Endometrial microvascular endothelial cells (primary cell): Measurements from ENCODE around the gene PSPC1. TPM values are rescaled to one million over a fixed set of nuclear protein-coding genes. Genes with fewer than 3 reads are reported as not detected.

Experiments
- in situ Hi-C: cut with HindIII; loops from 2 replicates; pipeline ENCODE4 v1.10.0; 2017; ENCODE audit warnings: low sequenced_read_pairs, low pct_unique_long_range_greater_than_20kb; ENCODE audit errors: inconsistent ontology term
- total RNA-seq: library from RNA; depleted of rRNA; stranded (reverse); fragments of >200 nt; gene quantifications from one replicate; pipeline ENCODE4 v1.2.3, GENCODE V29; 2015; ENCODE audit errors: inconsistent ontology term

Gene PSPC1
- total RNA-seq, 1 donor from 2014 or later, result 61.0 TPM

- in situ Hi-C loops, result no loop called here
Measured at GRCh38 chr13:19685437-19685836, 97.3 kb downstream of the PSPC1 start.

GRCh38 chr13:19685034-19685433 is 97.7 kb downstream of the PSPC1 start:
- in situ Hi-C loops, result no loop called here

- in situ Hi-C loops, result no loop called here
Measured at GRCh38 chr13:19681517-19681916, 101.2 kb downstream of the PSPC1 start.

- in situ Hi-C loops, result no loop called here
Measured at GRCh38 chr13:19680751-19681150, 102.0 kb downstream of the PSPC1 start.

GRCh38 chr13:19676168-19676567 is 106.6 kb downstream of the PSPC1 start:
- in situ Hi-C loops, result no loop called here

GRCh38 chr13:19674898-19675297 is 107.8 kb downstream of the PSPC1 start:
- in situ Hi-C loops, result no loop called here

- in situ Hi-C loops, result no loop called here
Measured at GRCh38 chr13:19673473-19674430, 109.0 kb downstream of the PSPC1 start.

GRCh38 chr13:19672990-19673389 is 109.8 kb downstream of the PSPC1 start:
- in situ Hi-C loops, result no loop called here

GRCh38 chr13:19670147-19670546 is 112.6 kb downstream of the PSPC1 start:
- in situ Hi-C loops, result no loop called here

- in situ Hi-C loops, result no loop called here
Measured at GRCh38 chr13:19668778-19669177, 114.0 kb downstream of the PSPC1 start.

- in situ Hi-C loops, result no loop called here
Measured at GRCh38 chr13:19665427-19665859, 117.3 kb downstream of the PSPC1 start.

GRCh38 chr13:19664481-19665230 is 118.1 kb downstream of the PSPC1 start:
- in situ Hi-C loops, result no loop called here

- in situ Hi-C loops, result no loop called here
Measured at GRCh38 chr13:19663416-19663979, 119.2 kb downstream of the PSPC1 start.

- in situ Hi-C loops, result no loop called here
Measured at GRCh38 chr13:19661561-19661960, 121.2 kb downstream of the PSPC1 start.

- in situ Hi-C loops, result no loop called here
Measured at GRCh38 chr13:19661126-19661525, 121.6 kb downstream of the PSPC1 start.

- in situ Hi-C loops, result no loop called here
Measured at GRCh38 chr13:19658831-19659230, 123.9 kb downstream of the PSPC1 start.

- in situ Hi-C loops, result no loop called here
Measured at GRCh38 chr13:19657872-19658591, 124.7 kb downstream of the PSPC1 start.
